NT2/D1 (cell line): ENCODE data around the gene BLM.

Experiments
- SUZ12 ChIP-seq: IDR thresholded peaks from 2 replicates; pipeline ENCODE4 v1.6.1; 2011; ENCODE audit not compliant: insufficient read length, insufficient read depth; ENCODE audit errors: extremely low read depth
- YY1 ChIP-seq: IDR thresholded peaks from 2 replicates; pipeline ENCODE4 v1.6.1; 2011; ENCODE audit not compliant: insufficient read length, insufficient read depth
- ZNF274 ChIP-seq: IDR thresholded peaks from 2 replicates; pipeline ENCODE4 v1.6.1; 2011; ENCODE audit warnings: mild to moderate bottlenecking, low read depth, low read length

GRCh38 chr15:90742087-90742486 is 24.9 kb downstream of the BLM start:
- TF ChIP-seq ZNF274 (no peak), YY1 (no peak), SUZ12 (no peak)
